Measurements from ENCODE around the gene RHEB.

Gene RHEB

DNA sequence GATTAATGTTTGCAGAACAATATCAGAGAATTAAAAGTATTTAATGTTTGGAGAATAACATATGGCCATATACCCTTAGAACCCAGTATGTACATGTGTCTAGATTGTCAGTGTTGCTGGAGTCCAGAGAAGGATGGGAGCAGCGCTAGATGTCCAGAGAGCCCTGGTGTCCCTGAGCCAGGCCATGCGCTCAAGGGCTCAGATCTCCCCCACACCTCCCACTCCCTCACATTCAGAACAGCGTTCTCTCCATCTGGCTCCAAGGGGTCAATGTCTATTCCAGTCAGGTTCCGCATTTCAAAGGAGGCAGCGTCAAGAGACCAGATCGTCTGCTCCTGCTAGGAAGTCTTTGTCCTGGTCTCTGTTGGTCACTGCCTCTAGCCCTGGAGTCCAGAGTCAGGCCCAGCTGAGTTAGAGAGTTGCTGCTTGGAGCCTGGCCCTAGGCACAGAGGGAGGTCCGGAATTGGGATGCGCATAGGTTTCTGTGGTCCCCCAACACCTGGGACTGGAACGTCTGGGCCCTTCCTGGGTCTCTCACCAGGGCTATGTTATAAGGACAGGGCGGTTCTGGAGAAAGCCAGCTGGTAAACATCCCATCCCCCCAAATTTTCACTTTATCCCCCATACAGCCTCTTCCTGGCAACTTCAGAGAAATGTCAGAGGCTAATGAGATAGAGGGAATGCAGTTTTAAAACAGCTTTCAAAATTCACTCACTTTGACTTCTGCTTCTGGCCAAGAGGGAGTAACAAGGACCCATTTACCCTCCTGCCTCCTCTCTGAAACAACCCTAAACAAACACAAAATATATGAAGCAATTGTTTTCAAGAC is 103.4 kb downstream of the RHEB start:
- ATAC-seq, result no peak
- Mint-ChIP-seq H3K4me1 (peaks cover 27% of the 10 kb centered on the region), H3K4me3 (no peak overlapping the region), H3K9me3 (peaks cover 3% of the 10 kb centered on the region), H3K36me3 (no peaks in the 10 kb centered on the region), H3K27ac (no peak overlapping the region)
- no peak for DNase-seq (ENCODE audit: low spot score in 2 of 2)
